ENCODE measurements around the gene PCDHB16.
"Not testable (repeated sequence)": the region's sequence is repeated elsewhere in the genome, so short reads cannot be mapped to it uniquely, and the experiment has no call there.

Gene PCDHB16
- 0 reads per million in 4 donors for total RNA-seq

GRCh38 chr5:141182248-141182647 lies at the start of gene PCDHB16:
TSS of gene PCDHB16 (plus strand) at chr5:141182387. CDS start at chr5:141182560, 173 bp downstream.
- DNase-seq, result no peak

GRCh38 chr5:141135030-141135717 lies 47.0 kb upstream of the PCDHB16 start, which contains the start of gene PCDHB5:
TSS of gene PCDHB5 (plus strand) at chr5:141135206. CDS start at chr5:141135435, 229 bp downstream.
- DNase-seq, result no peak

- DNase-seq, result no peak
Observed at GRCh38 chr5:141135718-141136266, 46.4 kb upstream of the PCDHB16 start.

- DNase-seq, result not testable (repeated sequence)
Observed at GRCh38 chr5:141137346-141137745, 44.8 kb upstream of the PCDHB16 start.

GRCh38 chr5:141149812-141150211 lies 32.4 kb upstream of the PCDHB16 start, which contains the start of gene PCDHB6:
TSS of gene PCDHB6 (plus strand) at chr5:141150057. CDS start at chr5:141150258, 201 bp downstream.
- no peak for DNase-seq

GRCh38 chr5:141150224-141150992 lies 31.8 kb upstream of the PCDHB16 start:
- DNase-seq, result no peak

GRCh38 chr5:141150993-141151325 lies 31.2 kb upstream of the PCDHB16 start:
- DNase-seq, result no peak

GRCh38 chr5:141151632-141152031 lies 30.6 kb upstream of the PCDHB16 start:
- DNase-seq, result not testable (repeated sequence)

GRCh38 chr5:141152096-141152495 lies 30.1 kb upstream of the PCDHB16 start:
- DNase-seq, result not testable (repeated sequence)

GRCh38 chr5:141155540-141156374 lies 26.4 kb upstream of the PCDHB16 start:
- DNase-seq, result no peak

GRCh38 chr5:141157356-141157755 lies 24.8 kb upstream of the PCDHB16 start:
- not testable (repeated sequence) for DNase-seq

- not testable (repeated sequence) for DNase-seq
Observed at GRCh38 chr5:141157901-141158300, 24.3 kb upstream of the PCDHB16 start.

- peak in 1 of 5 donors; percentile 1 for DNase-seq
Observed at GRCh38 chr5:141172381-141173204, 9.6 kb upstream of the PCDHB16 start, which contains the start of gene PCDHB7. TSS of gene PCDHB7 (plus strand) at chr5:141172644. CDS start at chr5:141172836, 192 bp downstream.

- DNase-seq, result not testable (repeated sequence)
Observed at GRCh38 chr5:141174291-141175104, 7.7 kb upstream of the PCDHB16 start.

- DNase-seq, result no peak
Observed at GRCh38 chr5:141175933-141176332, 6.3 kb upstream of the PCDHB16 start.

- not testable (repeated sequence) for DNase-seq
Observed at GRCh38 chr5:141177577-141178191, 4.5 kb upstream of the PCDHB16 start, which contains the start of gene PCDHB8. TSS of gene PCDHB8 (plus strand) at chr5:141177790. CDS start at chr5:141178035, 245 bp downstream.

- DNase-seq, result not testable (repeated sequence)
Observed at GRCh38 chr5:141179371-141179770, 2.8 kb upstream of the PCDHB16 start.

GRCh38 chr5:141179876-141180275 lies 2.3 kb upstream of the PCDHB16 start:
- DNase-seq, result not testable (repeated sequence)

- no peak for DNase-seq
Observed at GRCh38 chr5:141180313-141180712, 1.9 kb upstream of the PCDHB16 start.

Measured in T-helper 1 cell (primary cell).